Retinal pigment epithelial cell (primary cell): ENCODE results near the gene ENPP7.
"Not testable (repeated sequence)": the region's sequence is repeated elsewhere in the genome, so short reads cannot be mapped to it uniquely, and the experiment has no call there.

Experiments
- DNase-seq: peaks from one replicate; pipeline ENCODE4 v3.0.0-alpha.2; 2010; ENCODE audit warnings: low read depth
- H3K4me3 ChIP-seq: 2 replicates; pipeline ENCODE4 v1.5.1; 2011; ENCODE audit warnings: mild to moderate bottlenecking, low read length, control low read depth, moderate library complexity
- TF ChIP-seq, protein P1 (sequence below): conservative IDR thresholded peaks from 2 replicates; pipeline ENCODE4 v1.5.1; 2011; ENCODE audit warnings: low read depth, low read length, control low read depth, inconsistent platforms

The ENPP7 gene

DNA sequence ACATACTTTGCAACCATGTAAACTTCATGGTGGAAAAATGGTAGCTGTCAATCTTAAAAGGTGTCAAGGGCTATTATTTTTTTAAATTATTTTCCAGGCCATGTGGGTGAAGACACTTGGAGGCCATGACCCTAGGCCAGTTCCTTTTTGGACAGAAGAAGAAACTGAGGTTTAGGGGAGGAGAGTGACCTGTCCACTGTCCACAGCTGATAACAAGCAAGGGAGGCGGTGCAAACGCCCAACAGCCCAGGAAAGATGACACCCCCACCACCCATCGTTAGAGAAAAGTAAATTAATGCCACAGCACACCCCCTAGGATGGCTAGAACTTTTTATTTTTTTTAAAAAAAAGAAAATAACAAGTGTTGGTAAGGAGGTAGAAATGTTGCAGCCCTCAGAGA lies 19.2 kb downstream of the ENPP7 start:
- TF ChIP-seq, protein P1, sequence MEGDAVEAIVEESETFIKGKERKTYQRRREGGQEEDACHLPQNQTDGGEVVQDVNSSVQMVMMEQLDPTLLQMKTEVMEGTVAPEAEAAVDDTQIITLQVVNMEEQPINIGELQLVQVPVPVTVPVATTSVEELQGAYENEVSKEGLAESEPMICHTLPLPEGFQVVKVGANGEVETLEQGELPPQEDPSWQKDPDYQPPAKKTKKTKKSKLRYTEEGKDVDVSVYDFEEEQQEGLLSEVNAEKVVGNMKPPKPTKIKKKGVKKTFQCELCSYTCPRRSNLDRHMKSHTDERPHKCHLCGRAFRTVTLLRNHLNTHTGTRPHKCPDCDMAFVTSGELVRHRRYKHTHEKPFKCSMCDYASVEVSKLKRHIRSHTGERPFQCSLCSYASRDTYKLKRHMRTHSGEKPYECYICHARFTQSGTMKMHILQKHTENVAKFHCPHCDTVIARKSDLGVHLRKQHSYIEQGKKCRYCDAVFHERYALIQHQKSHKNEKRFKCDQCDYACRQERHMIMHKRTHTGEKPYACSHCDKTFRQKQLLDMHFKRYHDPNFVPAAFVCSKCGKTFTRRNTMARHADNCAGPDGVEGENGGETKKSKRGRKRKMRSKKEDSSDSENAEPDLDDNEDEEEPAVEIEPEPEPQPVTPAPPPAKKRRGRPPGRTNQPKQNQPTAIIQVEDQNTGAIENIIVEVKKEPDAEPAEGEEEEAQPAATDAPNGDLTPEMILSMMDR = no peak

DNA sequence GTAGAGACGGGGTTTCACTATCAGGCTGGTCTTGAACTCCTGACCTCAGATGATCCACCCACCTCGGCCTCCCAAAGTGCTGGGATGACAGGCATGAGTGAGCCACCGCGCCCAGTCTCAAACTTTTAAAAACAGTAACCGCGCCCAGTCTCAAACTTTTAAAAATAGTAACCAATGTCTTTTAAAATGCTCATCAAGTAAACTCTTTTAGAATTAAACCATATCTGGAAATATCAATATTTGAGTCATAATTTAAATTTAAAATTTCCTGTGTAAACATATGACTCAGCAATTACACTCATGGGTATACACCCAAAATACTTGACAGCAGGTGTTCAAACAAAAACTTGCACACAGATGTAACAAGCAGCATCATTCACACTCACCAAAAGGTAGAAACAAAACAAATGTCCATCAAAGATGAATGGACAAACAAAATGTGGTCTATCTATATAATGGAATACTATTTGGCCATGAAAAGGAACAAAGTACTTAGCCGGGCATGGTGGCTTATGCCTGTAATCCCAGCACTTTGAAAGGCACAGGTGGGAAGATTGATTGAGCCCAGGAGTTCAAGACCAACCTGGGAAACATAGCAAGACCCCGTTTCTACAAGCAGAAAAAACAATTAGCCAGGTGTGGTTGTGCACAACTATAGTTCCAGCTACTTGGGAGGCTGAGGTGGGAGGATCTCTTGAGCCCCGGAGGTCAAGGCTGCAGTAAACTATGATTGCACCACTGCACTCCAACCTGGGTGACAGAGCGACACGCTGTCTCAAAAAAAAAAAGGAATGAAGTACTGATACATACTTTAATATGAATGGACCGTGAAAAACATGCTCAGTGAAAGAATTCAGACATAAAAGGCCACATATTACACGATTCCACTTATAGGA lies 20.2 kb downstream of the ENPP7 start:
- no peak overlapping the region for H3K4me3 ChIP-seq
- DNase-seq = no peak
- TF ChIP-seq, protein P1 = no peak

More for the DNA sequence above, 19.2 kb downstream of the ENPP7 start:
- no peak for DNase-seq
- no peak overlapping the region for H3K4me3 ChIP-seq

GRCh38 chr17:79752175-79752574 lies 21.4 kb downstream of the ENPP7 start:
- TF ChIP-seq, protein P1 = no peak
- no peak overlapping the region for H3K4me3 ChIP-seq
- DNase-seq = no peak

- no peak for DNase-seq
- TF ChIP-seq, protein P1 = no peak
- H3K4me3 ChIP-seq = no peak overlapping the region
These were observed 23.6 kb downstream of the ENPP7 start for GRCh38 chr17:79754370-79754769.

- not testable (repeated sequence) for DNase-seq, H3K4me3 ChIP-seq
These were observed 24.2 kb downstream of the ENPP7 start for GRCh38 chr17:79754903-79755302.

DNA sequence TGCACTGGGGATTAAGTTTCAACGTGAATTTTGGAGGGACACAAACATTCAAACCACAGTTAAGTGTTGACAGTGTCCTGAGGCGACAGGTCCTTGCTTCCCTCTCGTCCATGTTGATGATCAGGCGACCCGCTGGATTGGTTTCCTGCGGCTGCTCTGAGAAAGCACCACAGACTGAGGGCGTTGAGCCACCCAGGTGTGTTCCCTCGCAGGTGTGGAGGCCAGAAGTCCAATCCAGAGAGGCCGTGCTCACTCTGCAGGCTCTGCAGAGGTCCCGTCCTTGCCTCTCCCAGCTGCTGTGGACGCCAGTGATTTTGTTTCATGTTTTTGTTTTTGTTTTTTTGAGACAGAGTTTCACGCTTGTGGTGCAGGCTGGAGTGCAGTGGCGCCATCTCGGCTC lies 24.8 kb downstream of the ENPP7 start:
- DNase-seq = no peak
- TF ChIP-seq, protein P1 = no peak
- no peak overlapping the region for H3K4me3 ChIP-seq

GRCh38 chr17:79757140-79757745 lies 26.5 kb downstream of the ENPP7 start:
- no peak overlapping the region for H3K4me3 ChIP-seq
- DNase-seq = no peak
- TF ChIP-seq, protein P1 = no peak
